ENCODE measurements around the gene FRK.

FRK gene

DNA sequence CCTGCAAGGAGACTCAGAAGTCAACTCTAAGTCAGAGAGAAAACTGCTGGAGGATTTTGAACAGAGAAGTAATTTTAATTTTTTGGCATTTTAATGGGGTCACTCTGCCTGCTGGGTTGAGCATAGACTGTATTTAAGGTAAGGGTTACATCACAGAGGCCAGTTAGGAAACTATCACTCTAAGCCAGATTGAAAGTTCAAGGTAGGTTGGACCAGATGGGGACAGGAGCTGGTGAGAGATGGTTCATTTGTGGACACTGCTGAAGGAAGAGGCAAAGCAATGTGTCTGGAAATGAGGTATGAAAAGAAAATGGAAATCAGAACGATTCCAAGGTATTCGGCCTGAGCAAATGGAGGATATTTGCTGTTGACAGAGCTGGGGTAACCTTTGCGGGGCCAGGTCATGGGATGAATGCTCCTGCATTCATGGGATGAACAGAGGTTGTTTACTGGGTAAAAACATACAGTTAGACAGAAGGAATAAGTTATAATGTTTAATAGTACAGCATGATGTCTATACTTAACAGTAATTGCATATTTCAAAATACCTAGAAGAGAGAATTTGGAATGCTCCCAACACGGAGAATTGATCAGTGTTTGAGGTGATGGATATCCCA is 26.9 kb downstream of the FRK start:
- no peak for DNase-seq

DNA sequence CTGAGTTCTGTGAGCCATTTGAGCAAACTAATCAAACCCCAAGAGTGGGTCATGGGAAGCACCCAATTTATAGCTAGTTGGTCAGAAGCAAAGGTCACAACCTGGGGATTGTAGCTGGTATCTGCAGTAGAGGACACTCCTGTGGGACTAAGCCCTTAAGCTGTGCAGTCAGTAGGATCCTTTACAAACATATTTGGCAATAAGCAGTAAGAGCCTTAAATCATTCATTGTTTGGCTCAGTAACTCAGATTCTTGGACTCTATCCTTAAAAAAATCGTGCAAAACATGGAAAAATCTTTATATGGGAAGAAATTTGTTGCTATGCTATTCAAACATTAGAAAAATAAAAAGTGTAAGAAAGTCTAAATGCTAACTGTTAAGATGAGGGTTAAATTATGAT is 29.9 kb downstream of the FRK start:
- no peak for DNase-seq

GRCh38 chr6:116029535-116029934 is 31.2 kb downstream of the FRK start:
- DNase-seq = no peak

- no peak for DNase-seq
These were observed 32.5 kb downstream of the FRK start for GRCh38 chr6:116028233-116028632.

DNA sequence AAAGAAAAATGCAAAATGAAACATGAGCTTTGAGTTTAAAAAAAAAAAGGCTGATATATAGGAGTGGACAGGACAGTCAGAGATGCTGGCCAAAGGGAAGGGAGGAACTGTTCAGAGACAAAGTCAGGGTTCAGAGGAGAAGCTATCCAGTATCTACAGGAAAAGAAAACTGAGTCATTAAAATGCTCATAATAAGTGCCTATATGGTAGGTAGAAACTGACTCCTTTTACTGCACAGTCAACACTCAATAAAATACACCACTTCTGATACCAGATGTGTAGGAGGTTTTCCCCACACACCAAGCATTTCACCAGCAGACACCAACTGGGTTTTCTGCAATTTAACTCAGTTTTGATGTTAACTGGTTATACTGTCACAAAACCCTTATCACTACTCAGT is 32.9 kb downstream of the FRK start:
- DNase-seq = no peak

DNA sequence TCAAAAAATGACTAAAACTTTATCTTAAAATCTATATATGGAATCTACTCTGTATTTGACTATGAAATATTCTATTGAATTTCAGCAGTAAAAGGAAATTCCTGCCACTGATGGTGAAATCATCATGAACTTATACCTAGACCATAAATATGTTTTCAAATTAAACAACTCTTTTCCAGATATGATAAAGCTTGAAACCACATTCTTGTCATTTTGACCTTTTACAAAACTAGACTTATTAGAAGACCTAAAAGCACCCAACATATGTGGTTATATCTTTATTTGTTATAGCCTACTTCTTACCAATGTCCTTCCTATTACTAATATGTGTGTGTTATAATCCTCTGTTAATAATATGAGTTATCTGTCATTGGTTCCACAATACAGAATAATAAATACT is 35.3 kb downstream of the FRK start:
- no peak for DNase-seq

GRCh38 chr6:116022841-116023445 is 37.7 kb downstream of the FRK start:
- DNase-seq = no peak

GRCh38 chr6:116020738-116021137 is 40.0 kb downstream of the FRK start:
- DNase-seq = no peak

- DNase-seq = no peak
These were observed 41.3 kb downstream of the FRK start for GRCh38 chr6:116019428-116019827.

DNA sequence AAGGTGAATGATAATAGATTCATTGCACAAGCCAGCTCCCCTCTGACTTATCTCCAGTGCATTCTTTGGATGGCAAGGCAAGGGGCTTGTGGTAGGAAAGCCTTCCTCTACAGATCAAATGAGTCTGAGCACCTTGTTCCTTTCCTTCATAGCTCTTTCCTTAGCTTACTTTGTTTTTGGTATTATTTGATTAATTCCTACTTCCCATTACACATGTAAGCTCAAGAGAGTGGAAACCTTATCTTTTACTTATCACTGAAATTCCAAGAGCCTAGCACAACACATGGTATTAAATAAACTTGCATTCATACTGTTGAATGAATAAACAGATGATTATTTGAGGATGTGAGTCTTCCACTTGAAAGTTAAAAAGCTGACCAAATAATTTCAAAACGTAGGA is 41.7 kb downstream of the FRK start:
- no peak for DNase-seq

DNA sequence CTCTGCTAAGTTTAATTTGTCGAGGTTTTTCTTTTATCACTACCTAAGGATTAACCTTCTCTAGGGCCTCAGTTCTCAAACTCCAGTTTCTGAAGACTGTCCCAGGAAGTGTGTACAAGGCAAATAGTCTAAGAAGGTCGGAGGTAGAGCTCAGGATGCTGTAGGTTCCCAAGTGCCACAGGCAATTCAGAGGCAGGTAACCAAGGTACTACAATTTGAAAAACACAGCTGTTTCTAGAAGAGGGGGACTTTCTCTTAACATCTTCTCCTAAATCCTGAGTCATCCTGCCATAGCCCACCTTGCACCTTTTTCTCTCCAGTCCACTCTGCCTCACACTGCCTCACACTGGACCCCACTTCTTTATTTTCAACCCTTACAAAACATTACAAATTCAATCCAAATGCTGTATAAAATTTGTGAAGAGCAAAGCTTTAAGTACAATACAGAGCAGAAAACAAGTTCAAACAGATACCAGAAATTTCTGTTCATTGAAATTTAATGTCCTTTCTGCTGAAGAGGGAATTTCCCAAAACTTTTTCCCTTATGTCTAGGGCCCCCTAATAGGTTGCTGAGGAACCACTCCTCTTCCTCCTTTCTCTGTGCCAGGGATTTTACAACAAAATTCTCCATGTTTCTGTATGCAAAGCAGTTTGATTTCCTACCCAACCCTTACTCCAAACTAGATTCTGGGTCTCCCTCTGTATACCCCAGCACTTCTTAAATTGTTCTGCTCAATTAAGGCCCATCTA is 43.0 kb downstream of the FRK start:
- no peak for DNase-seq

DNA sequence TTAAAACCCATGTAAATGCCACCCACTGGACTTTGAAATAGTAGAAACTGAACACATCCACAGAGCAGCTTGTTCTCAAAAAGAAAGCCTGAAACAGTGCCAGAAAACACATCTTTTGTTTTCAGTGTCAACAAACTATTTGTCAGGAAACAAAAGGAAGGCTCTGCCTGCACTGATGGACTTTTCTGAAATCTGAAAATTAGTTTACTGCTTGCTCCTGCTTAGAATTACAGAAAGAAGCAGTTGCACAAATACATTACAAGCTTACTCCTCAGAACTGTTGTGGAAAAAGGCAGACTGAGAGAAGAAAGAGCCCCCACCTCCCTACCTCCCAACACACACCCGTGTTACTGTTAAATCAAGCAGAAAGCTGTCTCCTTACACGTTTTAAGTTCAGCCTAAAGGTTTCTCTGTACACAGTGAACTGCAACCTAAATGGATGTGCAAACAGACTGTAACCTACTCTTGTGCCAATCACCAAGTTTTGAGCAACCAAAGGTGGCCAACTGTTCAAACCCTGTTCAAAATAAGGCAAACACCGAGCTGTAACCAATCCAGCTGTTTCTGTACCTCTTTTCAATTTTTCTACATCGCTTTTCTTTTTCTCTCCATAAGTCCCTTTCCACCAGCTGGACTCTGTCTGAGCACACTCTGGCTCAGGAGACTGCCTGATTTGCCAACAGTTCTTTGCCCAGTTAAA is 43.7 kb downstream of the FRK start:
- DNase-seq = peak; percentile 0

- no peak for DNase-seq
These were observed 44.7 kb downstream of the FRK start for GRCh38 chr6:116015983-116016382.

DNA sequence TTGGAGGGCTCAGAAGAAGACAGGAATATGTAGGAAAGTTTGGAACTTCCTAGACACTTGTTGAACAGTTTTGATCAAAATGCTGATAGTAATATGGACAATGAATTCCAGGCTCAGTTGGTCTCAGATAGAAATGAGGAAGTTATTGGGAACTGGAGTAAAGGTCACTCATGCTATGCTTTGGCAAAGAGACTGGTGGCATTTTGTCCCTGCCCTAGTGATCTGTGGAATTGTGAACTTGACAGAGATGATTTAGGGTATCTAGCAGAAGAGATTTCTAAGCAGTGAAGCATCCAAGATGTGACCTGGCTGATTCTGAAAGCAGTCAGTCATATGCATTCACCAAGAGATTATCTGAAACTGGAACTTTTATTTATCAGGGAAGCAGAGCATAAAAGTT is 45.1 kb downstream of the FRK start:
- DNase-seq = no peak

DNA sequence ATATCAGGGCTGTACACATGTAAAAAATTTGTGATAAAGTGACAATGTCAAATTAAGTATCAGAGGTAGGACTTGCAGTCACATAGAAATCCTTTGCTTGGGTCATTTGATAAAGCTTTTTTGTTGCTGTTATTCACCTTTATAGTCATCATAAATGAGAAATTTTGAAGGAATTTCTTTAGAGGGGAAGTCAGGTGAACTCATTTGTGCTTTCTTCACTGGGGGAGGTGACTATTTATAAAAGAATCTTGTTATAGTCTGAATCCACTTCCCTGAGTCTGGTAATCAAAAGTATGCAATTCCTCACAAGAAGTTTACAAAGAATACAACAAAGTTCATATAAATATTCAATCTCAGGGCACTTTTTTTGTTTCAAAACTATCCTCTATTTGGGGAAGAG is 47.7 kb downstream of the FRK start:
- no peak for DNase-seq

DNA sequence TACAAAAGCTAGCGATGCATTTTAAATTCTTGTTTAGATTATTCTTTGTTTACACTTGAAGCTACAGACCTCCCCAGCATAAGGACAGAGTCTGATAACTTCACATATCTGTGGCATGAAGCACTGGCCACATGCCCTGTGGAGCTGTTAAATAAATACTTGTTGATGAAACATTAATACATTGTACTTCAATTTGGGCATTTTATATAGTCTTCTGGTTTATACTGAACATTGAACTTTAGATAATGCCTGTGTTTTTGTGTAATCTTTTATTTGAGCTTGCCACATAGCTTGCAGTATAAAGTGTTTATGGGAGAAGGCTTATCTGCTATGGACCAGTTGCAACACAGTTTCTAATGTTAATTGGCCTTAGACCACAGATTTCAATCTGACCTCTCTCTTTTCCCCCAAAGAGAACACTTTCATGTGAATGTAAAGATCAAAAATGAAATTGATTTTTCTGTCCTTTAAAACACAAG is 48.2 kb downstream of the FRK start:
- no peak for DNase-seq

DNA sequence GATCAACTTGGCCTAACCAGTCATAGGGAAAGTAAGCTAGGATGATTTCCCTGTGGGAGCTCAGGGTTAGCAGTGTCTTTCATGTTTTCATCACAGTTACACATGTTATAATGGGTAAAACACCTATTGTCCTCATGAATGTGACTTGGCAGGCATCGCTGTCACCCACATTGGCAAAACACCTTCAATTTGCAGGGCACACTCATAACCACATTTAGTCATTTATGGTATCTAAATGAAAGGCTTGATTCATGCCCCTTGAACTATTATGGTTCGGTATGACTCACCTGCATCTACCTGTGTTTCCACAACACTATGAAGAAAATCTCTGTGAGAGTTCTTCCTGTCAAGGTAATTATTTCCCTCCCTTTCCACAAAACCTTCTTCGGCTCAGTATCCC is 49.2 kb downstream of the FRK start:
- DNase-seq = no peak

DNA sequence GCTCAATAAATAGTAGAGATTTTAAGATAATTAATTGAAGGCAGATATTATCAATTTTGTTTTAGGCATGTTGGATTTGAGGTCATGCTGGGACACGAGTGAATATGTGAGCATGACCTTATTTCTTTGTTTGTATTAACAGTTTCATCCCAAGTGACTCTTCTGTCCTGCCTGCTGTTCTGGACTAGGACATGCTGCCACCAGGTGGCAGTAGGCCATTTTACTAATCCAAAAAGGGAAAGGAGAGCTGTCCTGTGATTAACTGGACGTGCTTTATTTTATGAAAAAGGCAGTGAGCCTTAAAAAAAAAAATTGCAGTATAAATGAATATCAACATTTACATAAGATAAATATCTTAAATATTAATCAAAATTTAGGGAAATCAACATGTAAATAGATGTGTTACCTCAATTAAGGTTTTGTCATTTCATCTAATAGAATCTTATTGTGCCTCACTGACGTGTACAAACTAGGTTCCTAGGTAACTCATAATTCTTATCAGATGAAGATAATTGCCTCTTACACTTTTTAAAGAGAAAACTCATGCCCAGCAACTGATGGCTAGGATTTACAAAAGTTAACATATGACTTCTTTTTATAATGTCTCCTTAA is 49.8 kb downstream of the FRK start:
- peak; percentile 11 for DNase-seq

DNA sequence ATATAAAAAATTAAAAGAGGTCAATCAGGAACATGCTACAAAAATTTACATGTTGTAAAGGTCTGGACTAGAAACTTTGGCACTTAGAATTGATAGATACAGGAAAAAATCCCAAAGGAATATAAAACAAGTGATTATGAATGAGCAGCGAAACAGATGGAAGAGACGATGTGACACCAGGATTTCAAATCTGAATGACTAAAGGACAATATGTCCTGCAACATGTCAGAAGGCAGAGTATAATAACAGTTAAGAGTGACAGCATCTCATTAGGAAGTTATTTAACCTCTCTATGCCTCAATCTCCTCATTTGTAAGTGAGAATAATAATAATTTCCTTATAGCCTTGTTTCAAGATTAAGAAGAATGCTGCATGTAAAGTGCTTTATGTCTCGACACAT is 50.3 kb downstream of the FRK start:
- no peak for DNase-seq

GRCh38 chr6:116008470-116009243 is 52.0 kb downstream of the FRK start:
- DNase-seq = no peak

DNA sequence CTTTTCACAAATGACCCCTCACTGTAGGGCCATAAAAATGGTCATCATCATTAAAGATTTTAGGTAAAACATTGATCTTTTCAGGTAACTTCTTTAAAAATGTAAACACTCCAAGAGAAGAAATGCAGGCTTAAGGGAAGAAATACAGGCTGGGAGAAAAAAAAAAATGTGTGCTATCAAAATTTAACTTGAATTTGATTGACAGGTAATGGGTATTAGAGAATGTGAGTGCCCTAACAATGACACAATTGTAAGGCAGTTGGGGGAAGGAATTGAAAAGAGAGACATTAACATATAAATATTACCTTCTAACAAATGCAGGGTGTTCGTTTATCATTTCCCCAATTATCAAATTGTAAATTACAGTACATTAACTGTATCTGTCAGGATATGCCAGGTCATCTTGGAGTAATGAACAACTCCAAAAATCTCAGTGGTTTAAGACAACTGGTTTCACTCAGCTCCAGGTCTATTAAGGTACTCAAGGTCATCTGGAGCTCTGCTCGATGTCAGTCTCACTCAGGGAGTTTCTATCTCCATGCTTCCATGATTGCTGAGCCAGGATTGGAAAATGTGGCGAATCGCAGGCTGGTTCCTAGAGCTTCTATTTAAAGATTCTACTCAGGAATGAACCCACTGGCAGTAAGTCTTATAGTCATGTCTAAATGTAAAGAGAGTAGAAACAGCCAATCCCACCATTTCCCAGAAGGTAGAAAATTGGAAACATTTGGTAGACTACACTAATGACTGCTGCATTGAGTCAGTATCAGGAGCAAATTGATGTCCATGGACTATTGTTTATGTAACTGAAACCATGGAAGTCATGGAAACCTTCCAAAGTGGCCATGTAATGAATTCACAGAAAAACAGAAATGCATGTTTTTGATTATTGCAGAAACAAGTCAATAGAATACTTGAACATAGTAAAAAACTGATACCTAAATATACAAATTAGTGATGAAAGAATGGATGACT is 55.6 kb downstream of the FRK start:
- no peak for DNase-seq
